Measurements from ENCODE around the gene PHC2.

DNA sequence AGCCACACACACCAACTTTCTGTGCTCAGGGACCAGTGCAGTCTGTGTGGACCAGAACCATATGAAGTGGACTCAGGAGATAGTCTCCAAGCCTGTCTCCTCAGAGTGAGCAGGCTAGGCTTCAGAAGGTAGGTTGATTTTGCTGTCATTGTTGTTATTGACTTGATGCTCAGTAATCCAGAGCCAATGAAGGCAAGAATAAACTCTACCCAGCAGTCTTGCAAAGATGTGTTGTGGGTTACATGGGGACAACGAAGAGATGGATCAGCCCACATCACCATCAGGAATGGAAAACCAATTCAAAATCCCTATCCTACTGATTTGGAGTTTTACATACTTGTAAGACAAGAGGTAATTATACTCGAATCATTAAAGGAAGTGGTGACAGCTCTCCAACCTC is 37.4 kb downstream of the PHC2 start:
- TF ChIP-seq, protein P1, sequence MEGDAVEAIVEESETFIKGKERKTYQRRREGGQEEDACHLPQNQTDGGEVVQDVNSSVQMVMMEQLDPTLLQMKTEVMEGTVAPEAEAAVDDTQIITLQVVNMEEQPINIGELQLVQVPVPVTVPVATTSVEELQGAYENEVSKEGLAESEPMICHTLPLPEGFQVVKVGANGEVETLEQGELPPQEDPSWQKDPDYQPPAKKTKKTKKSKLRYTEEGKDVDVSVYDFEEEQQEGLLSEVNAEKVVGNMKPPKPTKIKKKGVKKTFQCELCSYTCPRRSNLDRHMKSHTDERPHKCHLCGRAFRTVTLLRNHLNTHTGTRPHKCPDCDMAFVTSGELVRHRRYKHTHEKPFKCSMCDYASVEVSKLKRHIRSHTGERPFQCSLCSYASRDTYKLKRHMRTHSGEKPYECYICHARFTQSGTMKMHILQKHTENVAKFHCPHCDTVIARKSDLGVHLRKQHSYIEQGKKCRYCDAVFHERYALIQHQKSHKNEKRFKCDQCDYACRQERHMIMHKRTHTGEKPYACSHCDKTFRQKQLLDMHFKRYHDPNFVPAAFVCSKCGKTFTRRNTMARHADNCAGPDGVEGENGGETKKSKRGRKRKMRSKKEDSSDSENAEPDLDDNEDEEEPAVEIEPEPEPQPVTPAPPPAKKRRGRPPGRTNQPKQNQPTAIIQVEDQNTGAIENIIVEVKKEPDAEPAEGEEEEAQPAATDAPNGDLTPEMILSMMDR (IDR thresholded peaks at IDR 0.05): no peak
- no peak for TF ChIP-seq POLR2A (IDR thresholded peaks at IDR 0.05)
